ENCODE measurements around the gene ZNF512. TPM values are rescaled to one million over a fixed set of nuclear protein-coding genes. Genes with fewer than 3 reads are reported as not detected.
"Not testable (repeated sequence)": the region's sequence is repeated elsewhere in the genome, so short reads cannot be mapped to it uniquely, and the experiment has no call there.

ZNF512 gene
- total and polyA plus RNA-seq, 2 of the 13 experiments (the other 11 are each of a cell fraction or from before 2014, with no cell fraction given): 29.8 to 31.0 TPM

DNA sequence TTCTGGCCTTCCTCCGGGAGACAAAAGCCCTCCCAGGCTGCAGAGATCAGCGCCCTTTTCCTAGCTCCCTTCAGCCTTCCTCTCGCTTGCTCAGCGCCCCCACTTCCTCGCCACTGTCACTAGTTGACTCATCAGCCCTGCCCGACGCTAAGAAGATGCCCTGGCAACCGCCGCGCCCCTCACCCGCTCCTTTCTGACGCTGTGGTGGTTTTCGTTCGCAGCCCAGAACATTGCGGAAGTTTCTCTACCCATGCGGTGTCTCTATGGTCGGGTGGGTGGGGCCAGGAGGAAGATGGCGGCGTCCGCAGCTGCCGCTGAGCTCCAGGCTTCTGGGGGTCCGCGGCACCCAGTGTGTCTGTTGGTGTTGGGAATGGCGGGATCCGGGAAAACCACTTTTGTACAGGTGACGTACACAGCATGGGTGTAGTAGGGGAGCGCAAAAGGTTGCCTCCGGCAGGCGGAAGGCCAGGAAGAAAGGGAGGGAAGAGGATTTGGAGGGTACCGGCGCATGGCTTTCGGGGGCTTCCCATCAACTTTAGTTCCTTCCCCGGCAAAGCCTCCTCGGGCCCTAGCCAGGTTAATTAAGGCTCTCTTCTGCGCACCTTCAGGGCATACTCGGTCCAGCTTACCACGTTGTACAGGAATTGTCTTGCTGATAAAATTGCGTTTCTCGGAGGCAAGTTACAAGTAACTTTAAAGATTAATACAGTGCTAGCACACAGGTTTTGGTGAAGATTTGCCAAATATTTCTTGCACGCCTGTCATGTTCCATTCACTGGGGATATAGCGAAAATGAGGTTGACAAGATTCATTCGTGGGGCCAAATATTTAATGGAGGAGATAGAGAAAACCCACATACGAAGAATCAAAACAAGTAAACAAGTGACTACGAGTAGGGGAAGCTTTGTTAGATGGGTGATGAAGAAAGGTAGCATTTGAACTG is 46.2 kb downstream of the ZNF512 start, which contains the start of the genes CCDC121 and GPN1 (continued):
- TF ChIP-seq CREM (IDR thresholded peaks at IDR 0.05): peak; percentile 73
- TF ChIP-seq CREM (CRISPR knock-in tag; IDR thresholded peaks at IDR 0.05): peak; percentile 21; the same call in 1 of the 2 replicates
- TF ChIP-seq ZNF3 (CRISPR knock-in tag; IDR thresholded peaks at IDR 0.05): peak; percentile 58; the same call in 1 of the 2 replicates
- TF ChIP-seq, protein P1, sequence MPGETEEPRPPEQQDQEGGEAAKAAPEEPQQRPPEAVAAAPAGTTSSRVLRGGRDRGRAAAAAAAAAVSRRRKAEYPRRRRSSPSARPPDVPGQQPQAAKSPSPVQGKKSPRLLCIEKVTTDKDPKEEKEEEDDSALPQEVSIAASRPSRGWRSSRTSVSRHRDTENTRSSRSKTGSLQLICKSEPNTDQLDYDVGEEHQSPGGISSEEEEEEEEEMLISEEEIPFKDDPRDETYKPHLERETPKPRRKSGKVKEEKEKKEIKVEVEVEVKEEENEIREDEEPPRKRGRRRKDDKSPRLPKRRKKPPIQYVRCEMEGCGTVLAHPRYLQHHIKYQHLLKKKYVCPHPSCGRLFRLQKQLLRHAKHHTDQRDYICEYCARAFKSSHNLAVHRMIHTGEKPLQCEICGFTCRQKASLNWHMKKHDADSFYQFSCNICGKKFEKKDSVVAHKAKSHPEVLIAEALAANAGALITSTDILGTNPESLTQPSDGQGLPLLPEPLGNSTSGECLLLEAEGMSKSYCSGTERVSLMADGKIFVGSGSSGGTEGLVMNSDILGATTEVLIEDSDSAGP (CRISPR knock-in tag; IDR thresholded peaks at IDR 0.05; ENCODE audit: borderline replicate concordance): peak; percentile 96
- TF ChIP-seq POLR2AphosphoS5 (IDR thresholded peaks at IDR 0.05; ENCODE audit: low read depth, low read length): peak; percentile 98
- peak; percentile 58; the same call in 1 of the 2 replicates for TF ChIP-seq HOXA5 (CRISPR knock-in tag; IDR thresholded peaks at IDR 0.05)
- TF ChIP-seq SRSF1 (optimal IDR thresholded peaks at IDR 0.05; ENCODE audit: low read depth, low read length): peak; percentile 78
- TF ChIP-seq HNF4A (CRISPR knock-in tag; IDR thresholded peaks at IDR 0.05): no peak
- TF ChIP-seq PRMT3 (CRISPR knock-in tag; IDR thresholded peaks at IDR 0.05; ENCODE audit: borderline replicate concordance, low read depth): 0 out of 2 replicates have a peak, but pooled peaks have one; percentile 31
- peak; percentile 89 for TF ChIP-seq ELF1 (CRISPR knock-in tag; IDR thresholded peaks at IDR 0.05)

DNA sequence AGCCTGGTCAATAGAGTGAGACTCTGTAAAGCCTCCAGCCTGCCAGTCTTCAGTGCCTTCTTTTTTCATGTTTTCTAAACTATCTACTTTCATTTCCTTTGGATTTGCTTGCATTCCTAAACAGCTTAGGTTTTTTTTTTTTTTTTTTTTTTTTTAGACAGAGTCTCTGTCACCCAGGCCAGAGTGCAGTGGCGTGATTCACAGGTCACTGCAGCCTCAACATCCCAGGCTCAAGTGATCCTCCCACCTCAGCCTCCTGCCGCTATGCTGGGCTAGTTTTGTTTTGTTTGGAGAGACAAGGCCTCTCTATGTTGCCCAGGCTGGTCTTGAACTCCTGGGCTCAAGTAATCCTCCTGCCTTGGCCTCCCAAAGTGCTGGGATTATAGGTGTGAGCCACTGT is 47.4 kb downstream of the ZNF512 start:
- peaks cover 14 to 41% of the 10 kb centered on the region in 2 experiments for H3K36me3 ChIP-seq (replicated peaks in 1 of 2; ENCODE audit: control insufficient read depth in 1 of 2, insufficient read depth in 2 of 2, low read length in 2 of 2)
- H3K27ac ChIP-seq (ENCODE audit: extremely low read length, insufficient read depth, low read length); H3K27me3 ChIP-seq (ENCODE audit: control insufficient read depth in 1 of 2, insufficient read depth in 2 of 2, low read length in 2 of 2); H3K4me3 ChIP-seq (replicated peaks in 1 of 3; ENCODE audit: insufficient read depth in 1 of 3, low read depth in 2 of 3, low read length in 3 of 3); H3K9me3 ChIP-seq (ENCODE audit: low read length); H4K20me1 ChIP-seq (ENCODE audit: insufficient read depth, low read length); POLR2A ChIA-PET; FAIRE-seq; in situ Hi-C loops (cut with HindIII; ENCODE audit: extremely low pct_ligation_motif_present, low pct_unique_long_range_greater_than_20kb); H3K9ac ChIP-seq (ENCODE audit: insufficient read depth, low read depth, low read length); BruUV-seq (replicated peaks); H2AFZ ChIP-seq (ENCODE audit: low read length); CTCF ChIA-PET (ENCODE audit: low intra/inter-chr PET ratio, low total read pairs); DNase-seq (ENCODE audit: low spot score); intact Hi-C loops (cut with micrococcal nuclease; ENCODE audit: unreplicated experiment); ATAC-seq; H3K79me2 ChIP-seq (ENCODE audit: insufficient read depth, low read length): not testable (repeated sequence)
- H3K4me2 ChIP-seq (ENCODE audit: low read depth, low read length): peak overlapping the region; percentile 97; the same call in 1 of the 2 replicates
- 0 out of 2 replicates have a peak, but pooled peaks have one; percentile 3 for TF ChIP-seq ZMYM2 (CRISPR knock-in tag; IDR thresholded peaks at IDR 0.05)
- TF ChIP-seq, protein P2, sequence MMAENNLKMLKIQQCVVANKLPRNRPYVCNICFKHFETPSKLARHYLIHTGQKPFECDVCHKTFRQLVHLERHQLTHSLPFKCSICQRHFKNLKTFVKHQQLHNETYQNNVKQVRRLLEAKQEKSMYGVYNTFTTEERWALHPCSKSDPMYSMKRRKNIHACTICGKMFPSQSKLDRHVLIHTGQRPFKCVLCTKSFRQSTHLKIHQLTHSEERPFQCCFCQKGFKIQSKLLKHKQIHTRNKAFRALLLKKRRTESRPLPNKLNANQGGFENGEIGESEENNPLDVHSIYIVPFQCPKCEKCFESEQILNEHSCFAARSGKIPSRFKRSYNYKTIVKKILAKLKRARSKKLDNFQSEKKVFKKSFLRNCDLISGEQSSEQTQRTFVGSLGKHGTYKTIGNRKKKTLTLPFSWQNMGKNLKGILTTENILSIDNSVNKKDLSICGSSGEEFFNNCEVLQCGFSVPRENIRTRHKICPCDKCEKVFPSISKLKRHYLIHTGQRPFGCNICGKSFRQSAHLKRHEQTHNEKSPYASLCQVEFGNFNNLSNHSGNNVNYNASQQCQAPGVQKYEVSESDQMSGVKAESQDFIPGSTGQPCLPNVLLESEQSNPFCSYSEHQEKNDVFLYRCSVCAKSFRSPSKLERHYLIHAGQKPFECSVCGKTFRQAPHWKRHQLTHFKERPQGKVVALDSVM (CRISPR knock-in tag; IDR thresholded peaks at IDR 0.05): peak; percentile 52; the same call in 1 of the 2 replicates
- WGBS (ENCODE audit: low lambda C conversion rate): 92% methylated on average over 2 of the region's 2 CpGs
- H3K4me1 ChIP-seq (ENCODE audit: insufficient read depth, low read length): peaks cover 24% of the 10 kb centered on the region
